Panc1 (cell line): ENCODE results near the gene HSPA2. TPM values are rescaled to one million over a fixed set of nuclear protein-coding genes. Genes with fewer than 3 reads are reported as not detected.

Experiments used
- ATAC-seq: fragments of 200-7000 bp; cut with Tn5 transposase; 2 replicates; pipeline ENCODE4 v1.9.1; 2020; ENCODE audit warnings: mild to moderate bottlenecking, moderate library complexity
- BruUV-seq: library from RNA; stranded (reverse); fragments of 400-500 nt; replicated peaks from 2 replicates; lab custom pipeline; 2021; lab: Mats Ljungman, UMichigan
- CTCF ChIA-PET: fragments of 300-600 bp; sonication (Branson Sonifier 250); formaldehyde crosslinking; loops from one replicate; lab custom pipeline; 2022; ENCODE audit warnings: antibody characterized with exemption; lab: Charles Lee
- POLR2A ChIA-PET: fragments of 300-600 bp; sonication (Branson Sonifier 250); formaldehyde crosslinking; loops from one replicate; lab custom pipeline; 2022; ENCODE audit warnings: antibody characterized with exemption; lab: Charles Lee
- DNase-seq: peaks from one replicate; pipeline ENCODE4 v3.0.0-alpha.2; 2010; ENCODE audit warnings: low read depth, low spot score
- H3K27ac ChIP-seq: 2 replicates; pipeline ENCODE4 v1.5.1; 2011; ENCODE audit warnings: mild to moderate bottlenecking, low read length, inconsistent platforms
- H3K27me3 ChIP-seq: fragments of 200-500 bp; sonication (Bioruptor generic); 2 replicates; pipeline ENCODE4 v1.6.0; 2014; ENCODE audit warnings: low read length, inconsistent platforms; ENCODE audit not compliant: control insufficient read depth, insufficient read depth
- H3K36me3 ChIP-seq: fragments of 200-500 bp; sonication (Bioruptor generic); 2 replicates; pipeline ENCODE4 v1.5.1; 2014; ENCODE audit warnings: inconsistent platforms, mild to moderate bottlenecking, low read length, moderate library complexity; ENCODE audit not compliant: control insufficient read depth, insufficient read depth
- H3K4me1 ChIP-seq: 2 replicates; pipeline ENCODE4 v1.5.1; 2011; ENCODE audit warnings: inconsistent platforms, mild to moderate bottlenecking, low read length, moderate library complexity; ENCODE audit not compliant: control insufficient read depth, insufficient read depth
- H3K4me3 ChIP-seq, 2 experiments: 2 replicates each; pipeline ENCODE4 v1.5.1; 2011 to 2012; ENCODE audit warnings: low read depth in 2 of 2, low read length in 2 of 2, mild to moderate bottlenecking in 2 of 2, inconsistent platforms in 1 of 2, moderate library complexity in 1 of 2
- H3K9me3 ChIP-seq: fragments of 200-500 bp; sonication (Bioruptor generic); 2 replicates; pipeline ENCODE4 v1.5.1; 2014; ENCODE audit warnings: low read depth, mild to moderate bottlenecking, inconsistent platforms, low read length, moderate library complexity; ENCODE audit not compliant: control insufficient read depth, insufficient read depth
- POLR2AphosphoS5 ChIP-seq: IDR thresholded peaks from 2 replicates; pipeline ENCODE4 v1.6.1; 2012; ENCODE audit warnings: mild to moderate bottlenecking, low read depth, low read length, moderate library complexity
- SIN3A ChIP-seq: IDR thresholded peaks from 2 replicates; pipeline ENCODE4 v1.6.1; 2012; ENCODE audit warnings: low read depth, mild to moderate bottlenecking, low read length, moderate library complexity, borderline replicate concordance; ENCODE audit not compliant: insufficient read depth
- TCF7L2 ChIP-seq: IDR thresholded peaks from 2 replicates; pipeline ENCODE4 v1.6.1; 2011; ENCODE audit warnings: mild to moderate bottlenecking, low read depth, low read length, inconsistent platforms
- in situ Hi-C: cut with HindIII; loops from 2 replicates; pipeline ENCODE4 v1.10.0; 2016; ENCODE audit warnings: low sequenced_read_pairs, low pct_unique_long_range_greater_than_20kb
- intact Hi-C: fragments of 100-400 bp; cut with micrococcal nuclease; formaldehyde crosslinking; loops from one replicate; pipeline ENCODE4 v1.10.0; 2022; ENCODE audit not compliant: unreplicated experiment
- total RNA-seq: library from RNA; stranded (reverse); gene quantifications from one replicate; pipeline ENCODE4 v1.2.1, GENCODE V29; 2021; ENCODE audit not compliant: unreplicated experiment
- TF ChIP-seq, protein P1 (sequence below), 2 experiments: IDR thresholded peaks; 2 replicates each; pipeline ENCODE4 v1.6.1; 2011 to 2012; ENCODE audit warnings: low read depth in 2 of 2, control low read depth in 1 of 2, low read length in 1 of 2, mild to moderate bottlenecking in 1 of 2, moderate library complexity in 1 of 2; ENCODE audit not compliant: insufficient read depth in 1 of 2
- TF ChIP-seq, protein P2 (sequence below): fragments of 450-650 bp; IDR thresholded peaks from 2 replicates; pipeline ENCODE4 v1.5.1; 2017; ENCODE audit warnings: mild to moderate bottlenecking

The HSPA2 gene
- total RNA-seq, 1 experiment from 2014 or later, result 7.7 TPM

DNA sequence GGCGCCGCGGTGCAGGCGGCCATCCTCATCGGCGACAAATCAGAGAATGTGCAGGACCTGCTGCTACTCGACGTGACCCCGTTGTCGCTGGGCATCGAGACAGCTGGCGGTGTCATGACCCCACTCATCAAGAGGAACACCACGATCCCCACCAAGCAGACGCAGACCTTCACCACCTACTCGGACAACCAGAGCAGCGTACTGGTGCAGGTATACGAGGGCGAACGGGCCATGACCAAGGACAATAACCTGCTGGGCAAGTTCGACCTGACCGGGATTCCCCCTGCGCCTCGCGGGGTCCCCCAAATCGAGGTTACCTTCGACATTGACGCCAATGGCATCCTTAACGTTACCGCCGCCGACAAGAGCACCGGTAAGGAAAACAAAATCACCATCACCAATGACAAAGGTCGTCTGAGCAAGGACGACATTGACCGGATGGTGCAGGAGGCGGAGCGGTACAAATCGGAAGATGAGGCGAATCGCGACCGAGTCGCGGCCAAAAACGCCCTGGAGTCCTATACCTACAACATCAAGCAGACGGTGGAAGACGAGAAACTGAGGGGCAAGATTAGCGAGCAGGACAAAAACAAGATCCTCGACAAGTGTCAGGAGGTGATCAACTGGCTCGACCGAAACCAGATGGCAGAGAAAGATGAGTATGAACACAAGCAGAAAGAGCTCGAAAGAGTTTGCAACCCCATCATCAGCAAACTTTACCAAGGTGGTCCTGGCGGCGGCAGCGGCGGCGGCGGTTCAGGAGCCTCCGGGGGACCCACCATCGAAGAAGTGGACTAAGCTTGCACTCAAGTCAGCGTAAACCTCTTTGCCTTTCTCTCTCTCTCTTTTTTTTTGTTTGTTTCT, 1.7 kb downstream of the HSPA2 start:
- intact Hi-C loops, result loop anchor here (10.0 kb wide), 1 partner anchor 93 kb away; no protein-coding TSS in a partner anchor
- no peak for DNase-seq
- no TSS peak for BruUV-seq
- in situ Hi-C loops, result no loop called here
- no peaks in the 10 kb centered on the region; the same call in 1 of the 2 replicates for H3K4me1 ChIP-seq
- H3K9me3 ChIP-seq, result no peaks in the 10 kb centered on the region
- ATAC-seq, result no peak
- ChIA-PET POLR2A (interaction anchor here (0.5 kb wide), 1 partner anchor 9 kb away, joined by 3 read pairs; no protein-coding TSS in a partner anchor), CTCF (interaction anchor here (0.5 to 1.3 kb wide), 2 partner anchors 14 to 94 kb away, joined by 4 to 6 read pairs; no protein-coding TSS in a partner anchor)
- H3K27ac ChIP-seq, result peak overlapping the region; percentile 66
- H3K4me3 ChIP-seq, result peak overlapping the region; percentile 47 to 60
- H3K36me3 ChIP-seq, result no peaks in the 10 kb centered on the region
- no peaks in the 10 kb centered on the region for H3K27me3 ChIP-seq
- TF ChIP-seq TCF7L2 (no peak), SIN3A (no peak), POLR2AphosphoS5 (no peak)
- TF ChIP-seq, protein P1, sequence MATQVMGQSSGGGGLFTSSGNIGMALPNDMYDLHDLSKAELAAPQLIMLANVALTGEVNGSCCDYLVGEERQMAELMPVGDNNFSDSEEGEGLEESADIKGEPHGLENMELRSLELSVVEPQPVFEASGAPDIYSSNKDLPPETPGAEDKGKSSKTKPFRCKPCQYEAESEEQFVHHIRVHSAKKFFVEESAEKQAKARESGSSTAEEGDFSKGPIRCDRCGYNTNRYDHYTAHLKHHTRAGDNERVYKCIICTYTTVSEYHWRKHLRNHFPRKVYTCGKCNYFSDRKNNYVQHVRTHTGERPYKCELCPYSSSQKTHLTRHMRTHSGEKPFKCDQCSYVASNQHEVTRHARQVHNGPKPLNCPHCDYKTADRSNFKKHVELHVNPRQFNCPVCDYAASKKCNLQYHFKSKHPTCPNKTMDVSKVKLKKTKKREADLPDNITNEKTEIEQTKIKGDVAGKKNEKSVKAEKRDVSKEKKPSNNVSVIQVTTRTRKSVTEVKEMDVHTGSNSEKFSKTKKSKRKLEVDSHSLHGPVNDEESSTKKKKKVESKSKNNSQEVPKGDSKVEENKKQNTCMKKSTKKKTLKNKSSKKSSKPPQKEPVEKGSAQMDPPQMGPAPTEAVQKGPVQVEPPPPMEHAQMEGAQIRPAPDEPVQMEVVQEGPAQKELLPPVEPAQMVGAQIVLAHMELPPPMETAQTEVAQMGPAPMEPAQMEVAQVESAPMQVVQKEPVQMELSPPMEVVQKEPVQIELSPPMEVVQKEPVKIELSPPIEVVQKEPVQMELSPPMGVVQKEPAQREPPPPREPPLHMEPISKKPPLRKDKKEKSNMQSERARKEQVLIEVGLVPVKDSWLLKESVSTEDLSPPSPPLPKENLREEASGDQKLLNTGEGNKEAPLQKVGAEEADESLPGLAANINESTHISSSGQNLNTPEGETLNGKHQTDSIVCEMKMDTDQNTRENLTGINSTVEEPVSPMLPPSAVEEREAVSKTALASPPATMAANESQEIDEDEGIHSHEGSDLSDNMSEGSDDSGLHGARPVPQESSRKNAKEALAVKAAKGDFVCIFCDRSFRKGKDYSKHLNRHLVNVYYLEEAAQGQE (IDR thresholded peaks at IDR 0.05; ENCODE audit: insufficient read depth in 1 of 2, low read depth in 2 of 2, low read length in 1 of 2), result no peak
- TF ChIP-seq, protein P2, sequence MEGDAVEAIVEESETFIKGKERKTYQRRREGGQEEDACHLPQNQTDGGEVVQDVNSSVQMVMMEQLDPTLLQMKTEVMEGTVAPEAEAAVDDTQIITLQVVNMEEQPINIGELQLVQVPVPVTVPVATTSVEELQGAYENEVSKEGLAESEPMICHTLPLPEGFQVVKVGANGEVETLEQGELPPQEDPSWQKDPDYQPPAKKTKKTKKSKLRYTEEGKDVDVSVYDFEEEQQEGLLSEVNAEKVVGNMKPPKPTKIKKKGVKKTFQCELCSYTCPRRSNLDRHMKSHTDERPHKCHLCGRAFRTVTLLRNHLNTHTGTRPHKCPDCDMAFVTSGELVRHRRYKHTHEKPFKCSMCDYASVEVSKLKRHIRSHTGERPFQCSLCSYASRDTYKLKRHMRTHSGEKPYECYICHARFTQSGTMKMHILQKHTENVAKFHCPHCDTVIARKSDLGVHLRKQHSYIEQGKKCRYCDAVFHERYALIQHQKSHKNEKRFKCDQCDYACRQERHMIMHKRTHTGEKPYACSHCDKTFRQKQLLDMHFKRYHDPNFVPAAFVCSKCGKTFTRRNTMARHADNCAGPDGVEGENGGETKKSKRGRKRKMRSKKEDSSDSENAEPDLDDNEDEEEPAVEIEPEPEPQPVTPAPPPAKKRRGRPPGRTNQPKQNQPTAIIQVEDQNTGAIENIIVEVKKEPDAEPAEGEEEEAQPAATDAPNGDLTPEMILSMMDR, result no peak

GRCh38 chr14:64542836-64543201, 2.3 kb downstream of the HSPA2 start:
- no TSS peak for BruUV-seq

More at GRCh38 chr14:64542836-64543201, 2.3 kb downstream of the HSPA2 start:
- no peaks in the 10 kb centered on the region for H3K27me3 ChIP-seq
- no peaks in the 10 kb centered on the region for H3K9me3 ChIP-seq
- no peak for ATAC-seq
- intact Hi-C loops (loop anchor here (10.0 kb wide), 1 partner anchor 92 kb away; no protein-coding TSS in a partner anchor), in situ Hi-C loops (no loop called here)
- H3K27ac ChIP-seq, result peak overlapping the region; percentile 66; the same call in 1 of the 2 replicates
- ChIA-PET CTCF (no interaction called here), POLR2A (interaction anchor here (0.5 kb wide), 1 partner anchor 9 kb away, joined by 3 read pairs; no protein-coding TSS in a partner anchor)
- no peak for TF ChIP-seq TCF7L2
- H3K4me1 ChIP-seq, result no peaks in the 10 kb centered on the region; the same call in 1 of the 2 replicates
- peak overlapping the region; percentile 47 to 60 for H3K4me3 ChIP-seq
- DNase-seq, result no peak
- no peaks in the 10 kb centered on the region for H3K36me3 ChIP-seq
